GM19351 (cell line): ENCODE results near the gene TEKT3.

ENCODE experiments used
- ATAC-seq: cut with Tn5 transposase; IDR thresholded peaks from one replicate; pipeline ENCODE4 v1.9.1; 2021; ENCODE audit warnings: mild to moderate bottlenecking, moderate library complexity; ENCODE audit not compliant: unreplicated experiment

The TEKT3 gene

DNA sequence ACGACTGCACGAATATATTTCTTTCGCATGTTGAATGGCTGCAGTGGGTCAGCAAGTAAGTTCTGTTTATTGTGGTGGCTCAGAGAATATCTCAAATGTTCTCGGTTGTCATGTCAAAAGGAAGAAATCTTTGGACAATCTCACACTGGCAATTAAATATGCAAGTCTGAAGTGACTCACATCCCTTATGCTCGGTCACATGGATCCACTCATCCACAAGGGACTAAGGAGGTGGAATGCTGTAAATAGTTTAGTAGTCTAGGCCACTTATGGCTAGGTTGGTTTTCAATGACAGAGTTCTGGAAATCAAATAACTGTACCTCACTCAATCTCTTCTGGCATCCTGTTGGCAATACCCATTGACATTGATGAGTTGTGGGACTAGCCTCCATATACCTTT, 43.2 kb downstream of the TEKT3 start:
- ATAC-seq: no peak

DNA sequence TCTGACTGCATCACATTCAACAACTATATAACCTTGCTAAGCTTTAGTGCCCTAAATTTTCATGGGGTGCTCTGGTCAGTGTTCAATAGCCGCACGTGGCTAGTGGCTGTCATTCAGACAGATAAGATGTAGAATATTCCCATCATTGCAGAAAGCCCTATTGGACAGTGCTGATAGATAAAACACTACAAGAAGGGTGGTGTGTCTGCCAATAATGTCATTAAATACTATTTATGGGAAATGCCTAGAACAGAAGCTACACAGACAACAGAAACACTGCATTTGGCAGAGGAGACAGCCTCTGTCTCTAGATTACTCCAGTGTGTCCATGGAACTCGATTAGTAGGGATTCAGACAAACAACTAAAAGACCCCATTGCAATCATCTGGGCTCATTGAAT, 47.8 kb downstream of the TEKT3 start:
- ATAC-seq: no peak

DNA sequence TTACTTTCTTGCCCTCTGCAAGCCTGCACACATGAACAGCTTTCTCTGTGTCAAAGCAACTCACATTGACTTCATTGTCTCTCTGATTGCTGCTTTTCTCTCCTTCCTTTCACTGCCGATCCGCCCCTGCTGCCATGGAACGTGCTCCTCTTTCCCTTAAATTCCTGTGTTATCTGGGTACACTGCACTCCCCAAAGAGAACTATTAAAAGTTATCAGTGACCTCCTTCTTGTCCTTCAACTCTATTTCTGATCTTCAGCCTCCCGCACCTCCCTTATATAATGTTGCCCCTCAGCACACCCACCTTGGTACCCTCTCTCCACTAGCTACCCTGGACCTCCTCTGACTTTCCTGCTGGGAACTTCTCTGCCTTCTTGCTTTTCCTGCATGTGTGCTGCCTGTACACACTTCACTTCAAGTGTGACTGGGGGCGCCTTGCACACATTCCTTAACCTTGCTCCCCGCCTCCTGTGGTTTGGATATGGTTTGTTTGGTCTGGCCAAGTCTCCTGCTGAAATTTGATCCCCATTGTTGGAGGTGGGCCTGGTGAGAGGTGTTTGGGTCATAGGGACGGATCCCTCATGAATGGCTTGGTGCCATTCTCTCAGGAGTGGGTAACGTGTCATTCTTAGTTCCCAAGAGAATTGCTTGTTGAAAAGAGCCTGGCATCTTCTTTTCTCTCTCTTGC, 49.6 kb downstream of the TEKT3 start:
- ATAC-seq: no peak

DNA sequence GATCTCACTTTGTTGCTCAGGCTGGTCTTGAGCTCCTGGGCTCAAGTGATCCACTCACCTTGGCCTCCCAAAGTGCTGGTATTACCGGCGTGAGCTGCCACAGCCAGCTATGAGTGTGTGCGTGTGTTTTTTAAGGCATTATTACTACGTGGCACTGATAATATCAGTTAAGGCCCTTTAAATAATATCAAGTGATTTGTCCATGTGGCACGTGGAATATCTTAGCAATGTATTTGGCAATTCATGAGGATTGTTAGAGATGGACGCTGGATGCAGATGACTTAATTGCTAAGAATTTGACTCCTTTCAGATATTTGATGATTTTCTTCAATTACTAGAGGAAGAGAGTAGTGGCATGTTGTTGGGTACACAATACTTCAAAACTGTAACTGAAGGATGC, 50.8 kb downstream of the TEKT3 start:
- ATAC-seq: no peak

DNA sequence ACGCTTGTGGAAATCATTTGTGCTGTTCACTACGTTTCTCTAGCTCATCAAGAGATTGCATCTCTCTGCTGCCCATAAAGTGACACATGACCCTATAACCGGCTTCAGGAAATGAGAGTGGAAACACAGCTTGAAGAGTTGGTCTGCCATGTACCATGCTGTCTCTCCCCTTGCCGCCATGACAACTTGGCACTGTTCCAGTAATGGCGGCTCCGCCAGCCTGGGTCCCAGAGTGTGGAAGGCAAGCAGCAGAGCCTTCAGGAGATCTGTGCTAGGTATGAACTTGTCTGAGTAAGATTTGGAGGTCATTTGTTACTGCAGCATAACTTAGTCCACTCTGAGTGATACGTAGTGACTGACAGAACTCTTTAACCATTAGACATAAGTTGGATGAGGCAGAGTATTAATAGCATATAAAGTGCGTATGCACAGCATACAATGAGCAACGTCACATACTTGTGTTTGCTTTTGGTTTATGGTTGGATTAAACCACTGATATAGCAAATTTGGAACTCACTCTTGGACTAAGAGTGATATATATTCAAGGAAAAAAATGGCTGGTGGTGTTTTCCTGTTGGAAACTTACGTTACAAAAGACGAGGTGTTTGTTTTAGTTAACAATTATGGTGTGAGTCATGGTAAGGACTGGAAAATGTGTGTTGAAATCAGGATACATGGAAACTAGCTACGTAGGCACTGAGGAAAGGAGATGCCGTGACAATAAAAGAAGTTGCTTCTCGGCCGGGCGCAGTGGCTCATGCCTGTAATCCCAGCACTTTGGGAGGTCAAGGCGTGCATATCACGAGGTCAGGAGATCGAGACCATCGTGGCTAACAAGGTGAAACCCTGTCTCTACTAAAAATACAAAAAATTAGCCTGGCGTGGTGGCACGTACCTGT, 51.9 kb downstream of the TEKT3 start:
- ATAC-seq: no peak

DNA sequence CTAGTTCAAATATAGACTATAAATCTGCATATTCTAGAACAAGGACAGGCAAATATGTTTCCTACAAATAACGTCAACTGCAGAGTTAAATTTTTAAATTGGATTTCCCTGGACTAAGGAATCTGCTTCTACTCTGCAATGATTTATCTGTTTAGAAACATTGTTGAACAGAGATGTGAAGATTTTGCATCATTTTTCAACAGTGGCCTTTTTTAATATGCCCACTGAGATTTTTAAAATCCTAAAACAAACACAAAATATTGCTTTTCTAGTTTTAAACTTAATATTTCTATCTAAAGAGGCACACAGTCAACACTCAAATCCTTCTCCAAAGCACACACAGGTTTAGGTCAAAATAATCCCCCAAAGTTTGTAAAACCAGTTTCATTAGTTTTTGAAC, 52.5 kb downstream of the TEKT3 start:
- no peak for ATAC-seq

DNA sequence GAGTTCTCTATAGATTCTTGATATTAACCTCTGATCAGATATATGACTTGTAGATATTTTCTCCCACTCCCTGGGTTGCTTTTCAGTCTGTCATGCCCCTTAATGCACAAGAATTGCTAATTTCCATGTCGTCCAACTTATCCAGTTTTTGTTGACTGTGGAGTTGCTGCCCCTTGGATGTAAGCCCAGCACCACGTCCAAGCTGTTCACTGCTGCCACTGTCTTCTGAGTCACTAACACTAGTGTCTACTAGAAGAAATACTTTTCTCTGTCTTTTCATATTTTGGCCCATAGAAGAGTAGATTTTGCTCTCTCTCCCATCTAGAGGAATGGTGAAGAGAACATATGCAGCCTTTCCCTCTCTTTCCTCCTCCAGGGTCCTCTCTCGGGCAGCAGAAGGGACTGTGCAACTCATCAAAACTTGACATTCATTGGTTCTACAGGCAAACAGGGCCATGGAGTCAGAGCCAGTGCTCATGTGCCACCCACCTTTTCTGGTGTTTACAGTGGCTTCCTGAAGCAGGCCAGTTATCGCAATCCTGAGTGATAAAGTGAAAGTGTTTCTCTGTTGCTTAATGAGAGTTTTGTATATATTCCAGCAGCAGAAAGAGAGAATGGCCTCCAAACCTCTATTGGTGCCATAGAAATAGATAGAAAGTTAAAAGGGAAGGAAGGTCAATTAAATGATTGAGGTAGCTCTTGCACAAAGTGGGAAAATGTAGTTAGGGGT, 53.7 kb downstream of the TEKT3 start:
- ATAC-seq: no peak

- ATAC-seq: no peak
These were observed 55.9 kb downstream of the TEKT3 start for GRCh38 chr17:15285466-15285865.

DNA sequence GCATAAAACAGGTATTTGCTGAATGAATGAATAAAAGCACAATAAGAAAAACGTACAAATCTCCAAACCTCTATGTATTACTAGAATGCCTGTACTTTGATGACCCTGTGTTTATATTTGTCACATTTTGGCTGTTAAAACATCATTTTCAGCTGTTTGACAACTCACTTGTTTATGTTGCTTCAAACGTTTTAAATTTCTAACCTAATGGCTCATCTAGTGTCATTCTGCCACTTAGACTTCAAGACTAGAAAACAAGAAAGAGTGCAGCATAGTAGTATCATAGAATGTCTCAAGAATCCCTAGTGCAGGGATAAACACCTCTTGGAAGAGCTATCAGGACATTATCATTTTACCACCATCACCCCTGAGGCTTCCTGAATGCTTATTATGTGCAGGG, 56.9 kb downstream of the TEKT3 start:
- no peak for ATAC-seq

DNA sequence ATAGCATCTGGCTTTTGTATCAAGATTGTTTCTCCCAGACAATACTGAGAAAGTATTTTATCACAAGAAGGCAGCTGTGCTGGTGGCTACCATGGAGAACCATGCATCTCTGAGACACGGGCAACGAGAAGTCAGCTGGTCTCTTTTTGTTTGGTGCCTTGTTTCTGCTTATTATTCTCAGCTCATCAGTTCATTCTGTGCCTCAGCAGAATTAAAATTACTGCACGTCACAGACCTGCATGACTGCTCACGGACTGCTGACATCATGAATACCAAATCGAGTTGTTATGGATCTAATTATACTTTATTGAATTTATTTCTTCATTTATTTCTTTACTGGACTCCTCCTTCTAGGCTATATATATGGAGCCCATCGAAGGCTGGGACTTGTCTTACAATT, 57.3 kb downstream of the TEKT3 start:
- ATAC-seq: no peak

GRCh38 chr17:15281909-15282308, 59.5 kb downstream of the TEKT3 start:
- ATAC-seq: no peak

- no peak for ATAC-seq
These were observed 62.4 kb downstream of the TEKT3 start for GRCh38 chr17:15278924-15279477.

DNA sequence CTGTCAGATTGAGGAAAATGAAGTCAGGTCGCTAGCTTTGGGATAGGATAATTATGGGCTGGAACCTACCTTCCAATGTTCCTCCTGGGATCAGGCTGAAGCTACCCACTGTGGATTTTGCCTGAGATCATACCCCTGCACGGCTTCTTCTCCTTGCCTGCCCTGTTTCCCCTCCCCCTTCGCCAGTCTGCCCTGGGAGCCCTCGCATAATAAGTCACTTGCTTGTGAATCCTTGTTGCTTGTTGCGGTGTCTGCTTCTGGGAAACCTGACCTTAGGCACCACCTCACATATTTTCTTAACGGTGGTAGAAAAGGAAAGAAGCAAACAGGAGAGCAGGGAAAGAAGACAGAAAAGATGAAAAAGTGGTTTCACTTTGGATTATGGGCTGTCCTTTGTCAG, 63.0 kb downstream of the TEKT3 start:
- no peak for ATAC-seq

GRCh38 chr17:15274017-15274416, 67.4 kb downstream of the TEKT3 start:
- ATAC-seq: no peak

GRCh38 chr17:15273141-15273793, 68.1 kb downstream of the TEKT3 start:
- no peak for ATAC-seq

GRCh38 chr17:15271741-15272140, 69.7 kb downstream of the TEKT3 start:
- no peak for ATAC-seq

DNA sequence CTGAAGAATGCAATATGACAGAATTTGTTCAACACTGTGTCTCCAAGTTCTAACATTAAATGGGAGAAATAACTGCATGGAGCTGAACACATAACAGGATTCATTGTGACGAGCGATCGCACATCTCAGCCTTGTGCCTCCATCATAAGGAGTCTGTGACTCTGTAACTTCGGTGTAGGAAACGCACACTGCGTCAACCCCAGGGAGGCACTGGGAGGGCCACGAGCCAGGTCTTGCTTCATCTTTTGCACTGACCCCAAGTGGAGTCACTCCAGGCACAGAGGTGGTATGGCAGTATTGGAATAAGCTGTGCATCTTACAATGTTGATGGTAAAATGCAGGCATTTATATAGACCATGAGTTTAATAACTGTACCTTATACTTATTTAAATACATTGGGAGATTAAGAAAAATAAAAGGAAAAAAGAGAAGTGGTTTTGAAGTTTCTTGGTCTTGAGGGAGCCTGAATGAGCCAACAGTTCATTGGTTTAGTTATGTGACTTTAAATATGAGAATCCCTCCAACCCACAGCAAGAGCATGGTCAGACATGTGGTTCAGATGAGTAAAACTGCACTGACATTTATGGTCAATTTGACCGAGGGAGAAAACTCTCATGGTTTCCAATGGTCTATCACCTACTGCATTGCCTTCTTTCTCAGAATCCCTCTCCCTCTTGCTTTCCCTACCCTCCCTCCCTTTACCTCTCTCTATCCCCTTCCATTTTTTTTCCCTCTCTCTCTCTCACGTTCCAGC, 70.6 kb downstream of the TEKT3 start:
- no peak for ATAC-seq

DNA sequence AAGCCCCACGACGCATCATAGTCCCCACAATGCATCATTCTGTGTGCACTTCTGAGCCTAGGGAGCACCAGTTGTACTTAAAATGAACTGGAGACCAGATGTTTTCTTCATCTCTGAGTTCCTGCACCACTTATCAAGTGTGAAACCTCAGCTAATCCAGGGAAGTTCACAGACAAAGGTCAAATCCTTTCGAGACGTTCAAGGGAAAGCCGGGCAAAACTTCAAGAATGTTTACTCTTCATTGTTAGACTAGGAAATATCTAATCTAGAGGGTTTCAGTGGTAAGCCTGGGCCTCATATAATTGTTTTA, 71.7 kb downstream of the TEKT3 start:
- no peak for ATAC-seq

GRCh38 chr17:15269087-15269779, 72.2 kb downstream of the TEKT3 start:
- ATAC-seq: no peak

GRCh38 chr17:15268461-15268860, 72.9 kb downstream of the TEKT3 start:
- no peak for ATAC-seq
